ENCODE data around the gene FBH1.
"Not testable (repeated sequence)": the region's sequence is repeated elsewhere in the genome, so short reads cannot be mapped to it uniquely, and the experiment has no call there.

FBH1 gene

GRCh38 chr10:5958077-5958476 is 68.0 kb downstream of the FBH1 start:
- in situ Hi-C loops (cut with MboI; ENCODE audit: low sequenced_read_pairs) = no loop called here

GRCh38 chr10:5958675-5959074 is 68.6 kb downstream of the FBH1 start:
- in situ Hi-C loops (cut with MboI; ENCODE audit: low sequenced_read_pairs) = no loop called here

DNA sequence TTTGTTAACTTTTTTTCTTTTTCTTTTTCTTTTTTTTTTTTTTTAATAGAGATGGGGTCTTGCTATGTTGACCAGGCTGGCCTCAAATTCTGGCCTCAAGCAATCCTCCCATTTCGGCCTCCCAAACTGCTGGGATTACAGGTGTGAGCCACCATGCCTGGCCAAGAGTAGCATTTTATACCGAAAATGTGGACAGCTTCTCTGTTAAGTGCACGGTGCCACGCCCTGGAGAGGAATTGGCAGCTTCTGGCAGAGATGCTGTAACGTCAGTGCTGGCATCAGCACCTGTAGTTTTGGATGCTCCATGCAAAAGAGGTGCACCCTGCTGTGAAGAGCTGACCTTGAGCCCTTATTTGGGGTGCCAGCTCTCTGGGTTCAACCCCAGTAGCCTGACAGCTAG is 69.1 kb downstream of the FBH1 start:
- in situ Hi-C loops (cut with MboI; ENCODE audit: low sequenced_read_pairs) = no loop called here

DNA sequence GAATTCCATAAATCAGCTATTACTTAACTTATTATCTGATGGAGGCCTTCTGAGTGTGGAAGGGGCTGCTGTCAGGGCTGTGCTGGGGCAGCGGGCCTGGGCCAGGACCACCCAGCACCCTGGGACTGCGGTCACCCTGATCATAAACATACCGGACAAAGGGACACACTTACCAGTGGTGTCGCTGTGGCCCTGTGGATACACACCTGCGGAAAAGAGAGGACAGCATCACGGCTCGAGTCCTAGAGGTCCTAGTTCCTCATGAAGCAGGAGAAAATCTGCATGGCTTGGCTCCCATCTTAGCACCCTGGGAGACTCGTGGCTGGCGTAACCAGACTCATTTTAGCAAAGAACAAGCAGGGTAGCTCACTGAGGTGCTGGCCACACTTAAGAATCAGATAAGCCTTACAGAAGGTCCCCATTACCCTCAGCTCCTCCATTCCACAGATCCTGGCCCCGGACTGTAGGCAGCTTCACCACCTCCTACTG is 69.6 kb downstream of the FBH1 start:
- in situ Hi-C loops (cut with MboI; ENCODE audit: low sequenced_read_pairs) = no loop called here

- in situ Hi-C loops (cut with MboI; ENCODE audit: low sequenced_read_pairs) = no loop called here
Measured at GRCh38 chr10:5960070-5960972, 70.3 kb downstream of the FBH1 start.

- in situ Hi-C loops (cut with MboI; ENCODE audit: low sequenced_read_pairs) = not testable (repeated sequence)
Measured at GRCh38 chr10:5960973-5961275, 70.9 kb downstream of the FBH1 start.

DNA sequence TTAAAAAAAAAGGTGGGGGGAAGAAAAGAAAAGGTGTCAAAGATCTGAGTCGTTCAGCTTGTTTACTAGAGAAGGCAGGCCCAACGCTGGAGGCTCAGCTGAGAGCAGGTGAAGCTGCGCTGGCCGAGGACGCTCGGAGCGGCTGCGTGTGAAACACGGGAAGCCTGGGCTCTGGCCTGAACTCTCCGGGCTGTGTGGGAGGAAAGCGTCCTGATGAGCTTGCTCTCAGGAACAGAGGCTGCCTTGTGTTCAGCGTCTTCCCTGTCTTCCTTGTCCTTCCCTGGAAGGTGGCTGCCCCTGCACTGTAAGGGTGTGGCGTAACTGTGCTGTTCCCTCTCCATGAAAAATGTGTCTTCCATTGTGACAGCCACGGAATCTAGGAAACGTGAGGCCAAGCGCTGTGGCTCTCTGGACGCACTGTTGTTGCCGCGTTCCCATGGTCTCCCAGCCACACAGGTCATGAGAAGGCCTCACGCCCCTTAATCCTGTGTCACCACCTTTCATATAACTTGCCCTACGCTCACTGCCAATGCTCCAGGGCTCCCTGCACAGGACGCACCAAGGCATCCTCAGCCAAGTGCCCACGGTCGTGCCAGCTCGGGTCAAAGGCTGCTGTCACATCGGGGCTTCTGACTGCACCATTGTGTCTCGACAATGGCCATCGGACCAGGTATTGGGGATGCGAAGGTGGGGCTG is 71.5 kb downstream of the FBH1 start:
- in situ Hi-C loops (cut with MboI; ENCODE audit: low sequenced_read_pairs) = no loop called here

- in situ Hi-C loops (cut with MboI; ENCODE audit: low sequenced_read_pairs) = not testable (repeated sequence)
Measured at GRCh38 chr10:5962358-5962940, 72.4 kb downstream of the FBH1 start.

GRCh38 chr10:5963071-5963470 is 73.0 kb downstream of the FBH1 start:
- in situ Hi-C loops (cut with MboI; ENCODE audit: low sequenced_read_pairs) = no loop called here

DNA sequence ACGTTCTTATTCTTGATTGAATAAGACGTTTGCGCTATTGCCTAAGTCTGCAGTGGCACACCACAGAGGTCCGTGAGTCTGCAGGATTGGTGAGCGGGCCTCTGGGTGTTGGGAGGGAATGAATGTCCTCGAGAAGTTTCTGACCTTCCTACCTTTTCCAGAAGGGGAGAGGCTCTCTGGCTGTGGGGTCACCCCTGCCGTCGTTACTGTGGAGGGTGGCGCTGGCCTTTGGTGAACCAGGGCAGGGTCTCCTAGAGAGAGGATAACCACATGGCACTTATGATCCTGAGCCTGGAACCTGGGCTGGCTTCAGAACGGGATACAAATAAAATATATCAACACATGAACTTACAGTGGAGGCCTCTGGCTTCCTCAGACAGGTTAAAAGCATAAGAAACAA is 73.5 kb downstream of the FBH1 start:
- in situ Hi-C loops (cut with MboI; ENCODE audit: low sequenced_read_pairs) = no loop called here

- in situ Hi-C loops (cut with MboI; ENCODE audit: low sequenced_read_pairs) = no loop called here
Measured at GRCh38 chr10:5964736-5965135, 74.7 kb downstream of the FBH1 start.

GRCh38 chr10:5965266-5965665 is 75.2 kb downstream of the FBH1 start:
- in situ Hi-C loops (cut with MboI; ENCODE audit: low sequenced_read_pairs) = no loop called here

DNA sequence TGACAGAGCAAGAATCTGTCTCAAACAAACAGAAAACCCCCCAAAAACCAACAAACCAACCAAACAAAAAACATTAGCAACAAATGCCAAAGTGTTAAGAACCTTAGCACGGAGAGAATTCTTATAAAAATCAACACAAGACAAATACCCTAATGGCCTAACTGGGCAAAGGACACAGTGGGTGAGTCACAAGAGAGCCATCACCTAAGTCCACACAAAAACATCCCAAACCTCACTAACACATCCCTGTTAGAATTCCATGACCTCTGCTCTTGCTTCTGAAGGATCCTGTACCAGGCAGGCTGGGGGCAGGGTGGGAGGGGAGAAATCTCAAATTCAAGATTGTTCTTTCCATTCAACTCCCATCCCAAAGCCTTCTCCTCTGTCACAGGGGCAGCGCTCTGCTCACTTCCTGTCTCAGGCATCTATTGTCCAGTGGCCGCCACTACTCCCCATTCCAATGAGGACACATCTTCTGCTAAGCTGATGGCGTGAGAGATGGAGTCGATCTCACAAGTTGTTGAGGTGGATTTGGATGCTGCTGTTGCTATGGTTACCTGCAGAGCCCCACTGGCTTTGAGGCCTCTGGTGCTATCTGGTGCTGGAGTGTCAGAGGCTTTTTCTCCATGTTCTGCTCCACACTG is 78.1 kb downstream of the FBH1 start:
- in situ Hi-C loops (cut with MboI; ENCODE audit: low sequenced_read_pairs) = no loop called here

- in situ Hi-C loops (cut with MboI; ENCODE audit: low sequenced_read_pairs) = no loop called here
Measured at GRCh38 chr10:5968681-5969453, 78.8 kb downstream of the FBH1 start.

DNA sequence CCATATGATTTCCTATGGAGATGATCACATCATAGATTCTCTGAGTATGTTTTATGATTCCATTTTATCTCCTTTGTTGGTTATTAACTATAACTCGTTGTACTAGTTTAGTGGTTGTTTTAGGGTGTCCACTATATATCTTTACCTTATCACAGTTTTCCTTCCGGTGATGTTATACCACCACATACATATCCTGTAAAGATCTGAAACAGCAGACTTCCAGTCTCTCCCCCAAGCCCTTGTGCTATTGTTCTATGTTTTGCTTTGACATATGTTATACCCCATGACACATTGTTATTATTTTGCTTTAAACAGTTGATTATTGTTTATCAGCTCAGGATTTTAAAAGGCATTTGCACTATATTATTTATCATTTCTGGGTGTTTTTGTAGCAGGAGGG is 80.0 kb downstream of the FBH1 start:
- in situ Hi-C loops (cut with MboI; ENCODE audit: low sequenced_read_pairs) = no loop called here

DNA sequence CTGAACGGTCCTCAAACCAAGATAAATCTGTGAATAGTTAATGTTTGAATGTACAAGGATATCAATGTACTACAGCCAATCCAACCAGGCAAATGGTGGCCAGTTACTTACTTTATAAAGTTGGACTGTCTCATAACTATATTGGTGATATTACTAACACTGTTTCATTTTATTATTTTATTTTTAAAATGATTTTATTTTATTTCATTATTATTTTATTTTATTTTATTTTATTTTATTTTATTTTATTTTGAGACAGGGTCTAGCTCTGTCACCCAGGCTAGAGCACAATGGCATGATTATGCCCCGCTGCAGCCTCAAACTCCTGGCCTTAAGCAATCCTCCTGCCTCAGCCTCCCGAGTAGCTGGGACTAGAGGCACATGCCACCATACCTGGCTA is 80.5 kb downstream of the FBH1 start:
- in situ Hi-C loops (cut with MboI; ENCODE audit: low sequenced_read_pairs) = no loop called here

DNA sequence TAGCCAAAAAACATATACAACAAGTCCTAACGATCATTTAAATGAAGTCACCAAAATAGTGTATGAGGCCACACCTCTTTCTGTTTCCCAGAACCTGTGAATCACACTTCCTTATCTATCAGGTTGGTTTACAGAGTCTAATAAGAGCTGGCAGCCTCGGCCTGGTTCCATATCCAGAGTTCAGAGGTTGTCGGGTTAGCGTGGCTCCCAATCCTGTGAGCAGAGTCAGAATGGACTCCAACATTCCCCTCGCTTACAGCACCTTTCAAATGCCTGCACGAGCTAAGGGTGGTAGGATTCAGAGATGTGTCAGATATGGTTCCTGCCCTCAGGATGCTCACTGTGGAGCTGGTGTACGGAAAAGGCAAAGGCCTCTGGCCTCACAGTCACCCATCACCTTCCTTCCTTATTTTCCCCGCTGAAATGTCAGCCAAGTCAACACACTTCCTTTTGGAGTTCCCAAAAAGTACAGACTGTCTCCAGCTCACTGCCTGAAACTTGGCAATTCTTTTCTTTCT is 81.3 kb downstream of the FBH1 start:
- in situ Hi-C loops (cut with MboI; ENCODE audit: low sequenced_read_pairs) = no loop called here

DNA sequence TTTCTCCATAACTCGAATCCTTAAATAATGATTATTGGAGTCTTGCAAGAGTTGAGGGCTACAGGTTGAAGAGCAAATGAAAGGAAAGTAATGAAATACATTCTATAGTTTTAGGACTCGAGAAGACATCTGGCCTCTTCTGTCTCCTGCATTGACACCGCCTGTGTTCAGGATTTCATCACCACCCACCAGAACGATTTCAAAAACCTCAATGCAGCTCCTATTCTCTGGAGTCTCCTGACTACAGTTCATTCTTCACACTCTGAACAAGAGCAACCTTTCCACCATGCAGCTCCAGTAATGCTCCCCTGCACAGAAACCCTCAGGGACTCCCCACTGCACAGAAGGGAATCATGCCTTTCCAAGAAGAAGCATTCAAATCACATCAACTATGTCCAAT is 81.8 kb downstream of the FBH1 start:
- in situ Hi-C loops (cut with MboI; ENCODE audit: low sequenced_read_pairs) = no loop called here

DNA sequence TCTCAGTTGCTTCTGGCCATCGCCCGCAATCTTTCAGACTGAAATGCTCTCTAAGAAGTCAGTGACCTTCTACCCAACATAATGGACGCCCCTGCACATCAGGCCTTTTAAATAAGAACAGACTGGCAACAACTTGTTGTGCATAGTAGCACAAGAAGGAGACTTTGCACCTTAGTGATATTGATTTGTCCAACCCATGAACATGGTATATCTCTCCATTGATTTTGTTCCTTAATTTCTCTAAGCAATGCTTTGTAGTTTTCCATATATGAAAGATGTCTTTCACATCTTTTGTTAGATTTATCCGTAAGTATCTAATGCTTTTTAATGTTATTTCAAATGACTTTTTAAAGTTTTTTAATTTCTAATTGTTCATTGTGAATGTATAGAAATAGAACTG is 83.0 kb downstream of the FBH1 start:
- in situ Hi-C loops (cut with MboI; ENCODE audit: low sequenced_read_pairs) = no loop called here

GRCh38 chr10:5975641-5976473 is 85.8 kb downstream of the FBH1 start:
- in situ Hi-C loops (cut with MboI; ENCODE audit: low sequenced_read_pairs) = no loop called here
